Stimulated activated CD8-positive, alpha-beta memory T cell treated with anti-CD3 and anti-CD28 coated beads, Interleukin-15, amount 100 ng/mL, for 1 hour (primary cell): Measurements from ENCODE around the gene CAPN14.

Experiments used
- DNase-seq: peaks from one replicate; pipeline ENCODE4 v3.0.0-alpha.2; 2020; ENCODE audit warnings: low read depth

The CAPN14 gene

DNA sequence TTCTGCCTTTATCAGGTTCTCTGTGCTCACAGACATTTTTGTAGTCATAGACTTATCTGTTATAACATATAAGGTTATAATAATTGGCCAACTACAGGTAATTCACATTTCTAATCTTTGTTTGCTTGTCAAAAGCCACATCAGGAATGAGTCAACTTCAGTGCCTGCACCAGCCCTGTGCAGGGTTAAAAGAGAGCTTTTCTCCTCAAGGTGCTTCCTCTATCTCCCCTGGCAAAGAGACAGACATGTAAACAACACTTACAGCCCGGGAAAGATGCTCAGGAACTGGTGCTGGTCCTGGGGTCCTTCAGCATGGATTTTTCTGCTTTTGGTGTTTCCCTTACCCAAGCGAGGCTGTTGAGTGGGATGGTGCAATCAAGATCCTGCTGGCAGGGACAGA is 9.0 kb upstream of the CAPN14 start:
- DNase-seq: no peak

DNA sequence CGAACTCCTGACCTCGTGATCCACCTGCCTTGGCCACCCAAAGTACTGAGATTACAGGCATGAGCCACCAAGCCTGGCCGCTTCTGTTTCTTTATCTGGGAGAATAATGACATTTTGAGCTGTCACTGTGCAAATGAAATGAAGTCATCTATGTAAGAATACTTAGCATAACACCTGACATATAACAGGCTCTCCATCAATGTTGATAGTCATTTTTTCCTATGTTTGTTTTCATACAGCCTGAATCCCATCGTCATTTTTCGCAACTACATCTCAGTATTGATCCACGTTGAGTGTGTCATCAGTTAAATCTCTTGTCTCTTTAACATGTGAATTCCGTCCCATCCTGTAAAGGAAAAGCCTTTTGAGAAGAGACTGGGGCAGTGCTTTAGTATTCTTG is 6.4 kb upstream of the CAPN14 start:
- no peak for DNase-seq

DNA sequence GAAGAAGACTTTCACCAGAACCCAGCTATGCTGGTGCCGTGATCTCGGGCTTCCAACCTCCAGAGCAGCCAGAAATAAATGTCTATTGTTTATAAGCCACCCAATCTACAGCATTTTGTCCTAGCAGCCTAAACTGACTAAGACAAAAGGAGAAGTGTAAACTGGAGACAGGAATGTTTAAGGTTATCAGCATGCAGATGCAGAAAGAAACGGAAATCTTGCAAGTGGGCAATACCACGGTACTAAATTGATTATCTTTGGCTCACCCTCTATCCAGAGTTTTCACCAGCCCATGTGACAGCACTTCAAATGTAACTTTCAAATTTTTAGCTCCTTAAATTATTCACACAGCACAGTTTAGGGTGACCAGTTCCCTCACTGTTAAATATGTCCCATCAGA is 5.7 kb upstream of the CAPN14 start:
- DNase-seq: no peak

DNA sequence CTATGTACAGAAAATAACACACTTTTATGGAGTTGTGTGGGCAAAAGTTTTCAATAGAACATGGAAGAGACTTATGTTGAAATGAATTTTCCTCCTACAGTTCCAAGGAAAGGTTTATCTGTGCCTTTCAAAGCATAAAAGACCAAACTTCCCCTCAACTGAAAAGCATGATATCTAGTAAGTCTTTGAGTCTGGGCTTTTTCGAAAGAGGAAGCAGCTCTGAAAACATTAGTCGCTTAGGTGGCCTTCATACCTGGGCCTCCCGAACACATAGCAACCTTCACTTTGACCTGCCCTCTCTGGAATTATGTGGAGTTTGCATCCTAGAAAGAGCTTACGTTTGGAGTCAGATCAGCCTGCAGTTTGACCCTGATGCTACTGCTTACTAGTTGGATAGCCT is 4.8 kb upstream of the CAPN14 start:
- no peak for DNase-seq

DNA sequence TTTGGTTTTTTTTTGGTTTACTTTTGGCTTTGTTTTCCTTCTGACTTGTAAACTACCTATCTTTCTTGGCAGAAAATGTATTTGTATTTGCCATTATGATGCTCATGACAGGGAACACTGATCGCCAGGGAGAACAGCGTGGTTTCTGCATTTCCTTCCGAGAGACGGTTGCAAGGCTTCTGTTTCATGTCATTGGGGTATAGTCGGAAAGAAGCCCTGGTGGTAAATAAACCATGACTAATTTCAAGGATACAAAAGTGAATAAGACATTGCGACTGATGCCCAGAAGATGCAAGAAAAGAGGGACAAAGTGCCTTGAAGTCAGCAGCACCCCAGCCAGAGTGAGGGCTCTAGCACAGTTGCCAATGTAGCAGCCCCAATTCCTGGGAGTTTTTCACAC is 4.2 kb upstream of the CAPN14 start:
- no peak for DNase-seq

DNA sequence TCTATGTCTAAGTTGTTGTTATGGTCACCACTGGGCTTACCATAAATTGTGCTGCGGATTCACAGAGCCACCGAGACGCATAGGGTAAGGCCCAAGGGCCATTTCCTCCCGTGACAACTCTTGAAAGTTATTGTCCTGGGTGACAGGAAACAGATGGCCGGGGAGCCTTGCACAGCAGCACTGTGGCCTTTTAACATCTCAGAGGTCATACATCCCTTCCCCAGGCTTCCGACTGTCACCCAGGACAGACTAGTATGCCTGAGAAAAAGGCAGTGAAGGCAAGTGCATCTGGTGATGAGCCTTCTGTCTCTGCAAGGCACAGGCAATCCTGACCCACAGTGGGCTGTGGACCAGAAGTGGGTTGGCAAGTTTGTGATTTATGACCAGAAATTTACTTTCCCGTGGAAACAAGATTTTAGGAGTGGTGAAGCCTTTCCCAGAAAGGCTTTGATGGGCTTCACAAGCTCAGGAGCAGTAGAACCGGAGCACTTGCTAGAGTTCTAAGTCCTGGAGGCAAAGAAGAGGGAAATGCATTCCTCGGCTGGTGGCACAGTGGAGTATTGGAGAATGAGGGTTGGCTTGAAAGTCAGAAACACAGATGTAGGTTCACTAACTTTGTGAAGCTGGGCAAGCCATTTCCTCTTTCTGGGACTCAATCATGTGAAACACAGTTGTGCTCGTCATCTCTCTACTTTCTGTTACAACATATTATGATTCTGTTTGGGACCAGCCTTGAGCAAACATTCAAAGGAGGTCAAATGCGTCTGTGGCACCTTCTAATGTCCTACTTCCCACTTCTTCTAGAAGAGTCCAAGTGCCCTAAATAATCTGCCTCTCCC is 2.0 kb upstream of the CAPN14 start:
- no peak for DNase-seq

DNA sequence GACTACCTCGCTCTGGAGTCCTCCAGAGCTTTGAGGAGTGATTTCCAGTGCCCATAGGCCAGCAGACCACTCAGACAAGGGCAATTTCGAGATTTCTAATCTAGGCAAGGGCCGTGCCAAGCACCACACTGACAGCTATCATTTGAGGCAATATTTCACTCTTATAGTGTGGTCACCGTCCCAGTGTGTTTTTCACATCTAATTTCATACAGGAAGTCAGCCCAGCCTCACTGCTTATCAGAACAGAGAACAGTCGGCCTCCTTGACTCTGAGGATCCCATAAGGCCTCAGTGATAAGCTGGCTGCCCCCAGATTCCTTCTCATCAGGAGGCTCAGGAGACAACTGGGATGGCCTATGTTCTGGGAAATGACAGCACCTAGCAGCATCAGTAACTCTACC is 581 bp downstream of the CAPN14 start:
- DNase-seq: no peak

DNA sequence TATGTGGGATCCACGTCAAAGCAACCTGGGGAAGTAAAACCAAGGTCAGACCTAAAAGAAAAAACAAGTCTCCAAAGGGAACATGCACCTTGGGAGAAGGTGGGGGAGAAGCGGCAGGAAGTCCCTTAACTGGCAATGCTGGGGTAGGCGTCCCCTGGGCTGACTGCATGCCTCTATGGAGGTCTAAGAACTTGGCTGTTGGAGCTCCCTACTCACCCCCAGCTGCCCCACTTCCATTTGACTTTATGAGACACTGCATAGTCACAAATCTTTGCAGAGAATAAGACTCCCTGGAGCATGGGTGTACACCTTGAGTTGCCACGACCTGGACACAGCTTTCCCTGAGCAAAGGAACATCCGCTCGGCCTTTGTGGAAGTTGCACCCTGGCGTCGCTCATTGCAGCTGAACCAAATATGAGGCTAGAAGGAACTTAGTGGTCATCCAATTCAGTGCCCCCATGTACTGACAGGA is 2.8 kb downstream of the CAPN14 start:
- no peak for DNase-seq

DNA sequence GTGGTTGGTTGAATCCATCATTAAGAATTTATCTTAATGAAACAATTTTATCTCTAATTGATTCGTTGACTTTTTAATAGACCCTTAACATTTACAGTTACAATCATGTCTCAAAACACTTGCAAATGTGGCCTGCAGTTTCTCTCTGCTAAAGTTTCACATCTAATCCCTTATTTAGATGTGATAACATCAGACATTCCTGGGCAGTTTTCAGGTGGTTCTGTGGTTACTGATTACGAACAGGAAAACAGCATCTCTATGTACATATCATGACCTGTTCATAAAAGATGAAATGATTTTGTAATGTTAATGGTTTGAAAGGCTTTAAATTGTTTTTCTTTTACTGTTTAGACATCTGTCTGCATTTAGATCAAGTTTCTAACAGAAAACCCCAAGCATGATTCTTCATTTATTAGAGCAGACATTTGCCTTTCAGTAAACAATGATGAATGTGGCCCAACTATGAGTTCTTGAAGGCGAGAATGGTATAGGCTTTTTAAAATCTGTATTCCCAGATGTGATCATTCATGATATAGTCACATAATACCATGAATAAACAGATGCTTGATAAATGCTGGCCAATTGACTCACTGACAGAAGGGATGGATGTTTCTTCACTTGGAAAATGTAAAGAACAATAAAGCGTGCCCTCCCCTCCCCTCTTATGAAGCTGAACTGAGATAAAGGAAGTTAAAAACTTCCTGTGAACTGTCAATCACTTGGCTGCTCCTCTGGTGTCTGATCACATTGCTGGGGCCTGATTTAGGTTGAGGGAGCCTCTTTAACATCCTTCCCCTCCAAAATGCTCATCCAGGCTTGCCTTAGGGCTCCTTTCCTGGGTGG is 3.5 kb downstream of the CAPN14 start:
- DNase-seq: no peak

DNA sequence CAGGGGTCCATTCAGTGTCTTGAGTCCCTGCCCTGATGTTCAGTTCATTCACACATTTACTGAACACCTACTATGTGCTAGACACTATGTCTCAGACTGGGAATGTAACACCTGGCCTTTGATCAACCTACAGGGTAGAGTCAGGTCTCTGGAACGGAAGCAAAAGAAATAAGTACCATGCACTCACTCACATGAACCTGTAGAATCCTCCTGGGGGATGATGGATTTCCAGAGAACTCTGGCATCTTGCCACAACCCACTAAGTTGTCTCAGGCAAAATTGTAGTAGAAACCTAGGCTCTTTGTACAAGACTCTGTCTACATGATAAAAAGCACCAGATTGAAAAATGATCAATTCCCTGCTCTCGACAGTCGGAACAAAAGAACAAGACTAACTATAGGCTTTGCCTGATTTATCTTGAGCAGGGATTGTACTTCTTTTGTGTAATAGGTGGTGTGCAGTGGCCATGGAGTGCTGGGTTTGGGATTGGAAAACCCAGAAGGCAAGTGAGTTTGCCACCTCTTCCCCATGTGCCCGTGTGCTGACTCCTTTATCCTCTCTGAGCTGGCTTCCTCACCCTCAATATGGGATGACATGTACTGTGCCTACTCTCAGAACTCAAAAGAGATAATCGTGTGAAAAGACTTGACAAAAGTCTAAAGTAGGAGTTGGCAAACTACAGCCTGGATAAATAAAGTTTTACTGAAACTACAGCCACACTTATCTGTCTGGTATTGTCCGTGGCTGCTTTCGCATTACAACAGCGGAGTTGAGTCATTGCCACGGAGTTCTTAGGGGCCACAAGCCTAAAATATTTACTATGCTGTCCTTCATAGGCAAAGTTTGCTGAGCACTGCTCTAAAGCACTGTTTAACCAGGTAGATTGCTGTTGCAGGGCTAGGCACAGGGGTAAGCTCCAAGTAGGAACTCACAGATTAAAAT is 4.4 kb downstream of the CAPN14 start:
- DNase-seq: no peak

DNA sequence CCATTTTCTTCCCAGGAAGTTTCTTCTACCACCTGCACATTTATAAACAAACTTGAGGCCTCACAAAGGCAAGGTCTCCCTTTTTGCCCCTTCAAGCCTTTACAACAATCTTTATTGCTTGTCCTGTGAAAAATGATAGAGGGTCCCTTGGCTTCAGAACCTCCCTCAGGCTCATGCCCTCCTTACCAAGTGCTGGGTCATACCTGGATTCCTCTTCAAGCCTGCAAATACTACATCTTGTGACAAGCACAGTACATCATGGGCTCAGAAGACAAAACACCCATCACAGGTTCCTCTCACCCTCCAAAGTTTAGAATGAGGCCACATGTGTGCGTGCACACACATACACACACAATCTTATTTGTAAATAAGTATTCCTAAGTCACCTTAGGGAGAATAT is 9.1 kb downstream of the CAPN14 start:
- no peak for DNase-seq

DNA sequence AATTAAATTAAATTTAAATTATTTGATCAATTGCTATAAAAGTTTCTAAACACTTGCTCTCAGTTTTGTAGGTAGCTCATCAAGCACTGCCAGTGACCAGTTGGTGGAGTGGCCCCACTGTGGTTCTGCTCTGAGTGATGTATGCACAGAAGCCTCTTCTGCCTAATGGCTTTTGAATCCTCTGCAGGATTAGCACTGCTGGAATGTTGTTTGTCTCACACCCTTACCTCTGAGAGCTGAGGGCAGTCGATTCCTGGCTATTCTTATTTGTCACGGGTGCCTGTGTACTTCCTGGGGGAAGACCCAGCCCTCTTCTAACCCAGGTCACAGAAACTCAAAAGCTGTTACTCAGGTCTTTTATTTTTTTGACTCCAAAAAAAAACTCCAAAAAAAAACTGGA is 9.5 kb downstream of the CAPN14 start:
- no peak for DNase-seq

DNA sequence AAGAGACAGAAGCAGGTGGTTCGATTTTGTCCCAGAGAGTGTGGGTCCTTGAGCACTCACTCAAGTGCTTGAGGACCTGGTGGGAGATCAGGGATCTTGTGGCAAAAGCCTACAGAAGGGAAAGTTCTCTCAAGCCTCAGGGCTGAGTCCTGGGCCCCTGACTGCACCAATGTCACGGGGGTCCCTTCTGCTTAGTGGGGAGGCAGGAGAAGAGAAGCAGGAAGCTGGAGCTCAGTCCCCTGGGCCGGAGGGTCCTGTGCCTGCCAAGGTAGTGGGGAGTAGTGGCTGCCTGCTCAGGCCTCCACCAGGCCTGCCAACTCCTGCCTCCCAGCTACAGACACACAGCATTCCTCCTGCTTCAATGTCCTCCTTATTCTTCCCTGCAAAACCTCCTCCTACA is 11.7 kb downstream of the CAPN14 start:
- DNase-seq: no peak

DNA sequence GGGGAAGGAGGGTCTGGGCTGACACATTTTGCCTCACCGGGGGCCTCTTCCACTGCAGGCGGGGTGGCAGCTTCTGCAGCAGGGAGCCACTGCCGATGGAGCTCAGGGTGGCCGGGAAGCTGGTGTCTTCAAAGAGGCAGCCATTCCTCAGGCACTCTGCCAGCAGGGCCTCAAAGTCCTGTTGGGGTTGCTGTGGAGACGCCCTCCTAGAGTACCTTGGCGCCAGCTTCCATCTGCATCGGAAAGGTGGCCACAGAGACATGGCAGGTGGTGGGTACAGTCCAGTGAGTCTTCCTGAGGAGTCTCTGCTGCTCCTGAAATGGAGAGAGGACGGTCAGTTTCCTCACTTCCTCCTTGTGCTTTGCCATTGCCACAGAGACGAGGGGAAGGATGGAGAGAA is 12.1 kb downstream of the CAPN14 start:
- no peak for DNase-seq

DNA sequence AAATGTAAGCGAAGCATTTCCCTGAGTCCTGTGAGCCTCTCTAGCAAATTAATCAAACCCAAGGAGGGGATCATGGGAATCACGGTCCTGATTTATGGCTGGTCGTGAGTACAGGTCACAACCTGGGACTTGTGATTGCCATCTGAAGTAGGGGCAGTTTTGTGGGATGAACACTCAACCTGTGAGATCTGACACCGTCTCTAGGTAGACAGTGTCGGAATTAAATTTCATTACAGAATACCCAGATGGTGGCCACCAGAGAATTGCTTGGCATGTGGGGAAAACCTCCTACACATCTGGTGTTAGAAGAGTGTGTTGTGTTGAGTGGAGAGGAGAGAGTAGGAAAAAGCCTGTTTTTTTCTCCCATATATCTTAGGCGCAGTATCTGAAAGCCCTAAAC is 12.5 kb downstream of the CAPN14 start:
- DNase-seq: no peak

DNA sequence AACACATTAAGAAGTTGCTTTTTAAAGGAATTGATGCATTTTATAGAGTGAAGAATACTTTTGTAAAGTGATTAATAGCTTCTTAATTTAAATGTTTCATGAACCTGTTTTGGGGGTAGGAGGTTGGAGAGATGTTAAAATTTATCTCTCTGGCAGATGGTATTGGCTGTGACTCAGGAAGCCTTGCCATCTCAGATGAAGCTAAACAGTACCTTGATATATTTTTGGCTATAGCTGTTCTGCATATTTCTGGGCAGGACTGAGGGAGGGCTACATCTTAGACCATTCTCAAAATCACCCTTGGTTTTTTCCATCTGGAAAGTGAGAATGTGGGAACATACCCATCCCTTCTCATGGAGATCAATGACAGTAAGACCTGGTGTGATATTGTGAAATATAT is 13.4 kb downstream of the CAPN14 start:
- DNase-seq: no peak

DNA sequence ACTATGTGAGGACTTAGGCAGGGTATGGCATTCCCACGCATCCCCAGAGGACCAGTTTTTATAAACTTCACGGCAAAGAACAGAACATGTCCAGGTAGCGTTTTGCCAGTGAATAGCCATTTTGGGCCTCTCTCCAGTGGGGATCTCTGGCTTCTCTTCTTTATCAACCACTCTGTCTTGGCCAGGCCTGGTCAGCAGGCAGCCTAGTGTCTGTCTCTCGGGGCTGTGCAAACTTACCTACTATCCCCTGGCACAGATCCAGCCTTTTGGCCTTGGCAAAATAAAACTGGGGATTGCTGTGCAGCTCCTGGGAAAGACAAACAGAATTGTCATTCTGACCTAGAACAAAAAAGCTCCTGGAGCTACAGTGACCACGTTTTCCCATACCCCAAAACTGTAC is 14.5 kb downstream of the CAPN14 start:
- DNase-seq: no peak

DNA sequence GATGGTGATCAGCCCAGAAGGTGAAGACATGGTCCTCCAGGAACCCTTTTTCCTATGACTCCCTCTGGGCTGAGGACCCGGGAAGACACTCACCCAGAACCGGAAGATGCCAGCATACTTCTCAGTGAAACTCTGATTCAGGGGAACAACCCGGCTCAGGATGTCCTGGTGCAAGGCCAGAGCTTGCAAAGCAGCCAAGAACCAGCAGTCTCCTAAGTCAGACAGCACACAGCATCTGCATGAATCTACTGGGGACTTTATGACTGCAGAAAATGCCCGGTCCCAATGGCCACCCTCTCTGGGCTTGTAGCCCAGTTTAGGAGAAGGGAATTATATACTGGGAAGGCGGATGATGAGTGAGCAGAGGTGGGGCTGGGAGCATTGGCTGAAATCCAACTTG is 15.3 kb downstream of the CAPN14 start:
- DNase-seq: no peak

DNA sequence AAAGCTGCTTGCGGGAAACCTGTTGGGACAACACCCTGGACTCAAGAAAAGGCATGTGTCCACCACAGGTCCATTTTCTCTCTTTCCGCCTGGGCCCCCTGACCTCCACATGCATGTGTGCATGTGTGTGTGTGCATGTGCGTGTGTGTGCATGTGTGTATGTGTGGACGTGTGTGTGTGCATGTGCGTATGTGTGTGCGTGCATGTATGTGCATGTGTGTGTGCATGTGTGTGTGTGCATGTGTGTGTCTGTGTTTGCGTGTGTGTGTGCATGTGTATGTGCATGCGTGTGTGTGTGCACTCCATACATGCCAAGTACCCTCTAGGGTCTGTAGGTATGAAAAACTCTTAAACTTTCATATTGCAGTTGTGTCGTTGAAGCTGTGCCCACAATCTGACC is 16.3 kb downstream of the CAPN14 start:
- no peak for DNase-seq

DNA sequence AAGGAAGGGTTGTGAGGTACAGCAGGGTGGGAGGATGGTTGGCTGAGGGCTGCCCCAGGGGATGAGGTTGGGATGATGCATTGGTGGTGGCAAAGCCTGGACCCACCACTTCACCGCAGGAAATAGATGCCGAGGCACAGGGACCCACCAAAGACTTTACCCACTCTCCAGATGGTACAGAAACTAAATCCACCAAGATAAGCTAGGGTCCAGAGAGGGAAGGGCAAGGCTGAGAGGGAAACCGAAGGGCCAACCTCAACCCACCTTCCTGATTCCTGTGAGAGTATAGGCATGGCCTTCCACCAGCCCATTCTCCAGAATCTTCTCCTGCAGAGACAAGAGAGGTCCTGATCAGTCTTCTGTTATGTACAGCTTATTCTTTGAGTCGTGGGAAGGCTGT is 18.1 kb downstream of the CAPN14 start:
- DNase-seq: no peak

DNA sequence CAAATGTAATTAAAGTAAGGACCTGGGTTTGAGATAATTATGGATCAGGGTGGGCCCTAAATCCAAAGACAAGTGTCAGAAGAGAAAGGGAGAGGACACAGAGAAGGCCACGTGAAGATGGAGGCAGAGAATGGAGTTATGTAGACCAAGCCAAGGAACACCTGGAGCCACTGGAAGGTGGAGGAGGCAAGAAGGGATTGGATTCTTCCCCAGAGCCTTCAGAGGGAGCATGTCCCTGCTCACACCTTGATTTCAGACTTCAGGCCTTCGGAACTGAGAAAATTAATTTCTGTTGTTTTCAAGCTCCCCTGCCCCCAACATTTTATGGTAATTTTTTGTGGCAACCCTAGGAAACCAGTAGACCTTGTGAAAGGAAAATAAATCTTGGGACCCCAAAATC is 19.6 kb downstream of the CAPN14 start:
- no peak for DNase-seq

DNA sequence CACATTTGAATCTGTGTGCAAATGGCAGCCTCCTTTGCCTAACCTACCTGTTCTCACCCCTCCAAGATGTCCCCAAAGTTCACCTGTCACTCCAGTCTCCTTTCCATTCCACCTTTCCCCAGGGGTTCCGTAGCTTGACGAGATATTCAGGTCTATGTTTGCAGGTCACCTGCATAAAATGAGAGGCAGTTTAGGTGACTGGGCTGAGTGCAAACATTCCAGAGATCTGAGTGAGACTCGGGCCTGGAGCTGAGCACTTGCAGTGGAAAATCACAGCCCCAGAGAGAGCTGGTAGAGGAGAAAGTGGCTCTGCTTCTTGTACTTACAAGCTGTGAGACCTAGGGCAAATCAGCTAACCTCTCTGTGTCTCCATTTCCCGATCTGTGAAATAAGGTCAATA is 20.1 kb downstream of the CAPN14 start:
- DNase-seq: no peak
